Right lobe of liver (tissue), 6 donors: Measurements from ENCODE around the gene KRTAP24-1. TPM values are rescaled to one million over a fixed set of nuclear protein-coding genes. Genes with fewer than 3 reads are reported as not detected.

ENCODE experiments used
- ATAC-seq, 4 donors: fragments of 200-7000 bp; cut with Tn5 transposase; one replicate each; pipeline ENCODE4 v1.9.1; 2020; ENCODE audit warnings: mild to moderate bottlenecking in 4 of 4, moderate library complexity in 4 of 4
- DNase-seq, 3 donors: peaks; one replicate each; pipeline ENCODE4 v3.0.0-alpha.2; 2020
- H3K27ac ChIP-seq, 3 donors: fragments of 200-600 bp; one replicate each; pipeline ENCODE4 v1.8.0; 2022
- H3K27me3 ChIP-seq, 2 donors: fragments of 200-600 bp; one replicate each; pipeline ENCODE4 v1.8.0; 2022
- H3K36me3 ChIP-seq, 4 donors: fragments of 200-600 bp; sonication (generic) in 1 of 4; one replicate each; pipeline versions ENCODE4 v1.5.1 to v1.8.0; 2017 to 2022; ENCODE audit warnings: control low read depth in 1 of 4
- H3K4me1 ChIP-seq, 4 donors: fragments of 200-600 bp; sonication (generic) in 1 of 4; one replicate each; pipeline versions ENCODE4 v1.5.1 to v1.8.0; 2017 to 2022; ENCODE audit warnings: control low read depth in 1 of 4
- H3K4me3 ChIP-seq, 3 donors: fragments of 200-600 bp; one replicate each; pipeline ENCODE4 v1.8.0; 2022
- H3K9me3 ChIP-seq, 4 donors: fragments of 200-600 bp; sonication (generic) in 1 of 4; one replicate each; pipeline versions ENCODE4 v1.5.1 to v1.8.0; 2017 to 2022; ENCODE audit warnings: control low read depth in 1 of 4
- CTCF ChIP-seq, 4 donors: fragments of 200-600 bp in 3 of 4; fragments of 450-650 bp in 1 of 4; IDR thresholded peaks; one replicate each; pipeline versions ENCODE4 v1.5.1 to v1.8.0; 2016 to 2022; ENCODE audit warnings: antibody characterized with exemption in 4 of 4, mild to moderate bottlenecking in 2 of 4
- POLR2A ChIP-seq: fragments of 450-650 bp; IDR thresholded peaks from one replicate; pipeline ENCODE4 v1.6.1; 2017; ENCODE audit warnings: antibody characterized with exemption, mild to moderate bottlenecking
- WGBS: methylation state at CpG from one replicate; pipeline ENCODE4 v1.1.6; 2018; ENCODE audit warnings: low coverage, low lambda C conversion rate; ENCODE audit not compliant: insufficient coverage; ENCODE audit errors: missing lambda C conversion rate; 5-methylcytosine and 5-hydroxymethylcytosine counted together
- intact Hi-C, 2 donors: fragments of 100-400 bp; cut with DNase I; formaldehyde crosslinking; loops; one replicate each; pipeline versions ENCODE4 v1.11.2 to v1.14.1; 2022
- total RNA-seq, 6 experiments: library from RNA; depleted of rRNA in 2 of 6; stranded (reverse); fragments of >200 nt in 2 of 6; fragmentation: NEBNext Ultra II Directional in 3 of 6; extraction: Animal tissue kit (Norgen Biotek cat#: 25700) in 3 of 6; gene quantifications; one replicate each; pipeline versions ENCODE4 v1.1.0 to v1.2.4, GENCODE V29; 2016 to 2023
- donor health status: DM: no; HTN: yes; CAD: no.
- donor health status: DM: no; HTN: no; CAD: no.
- donor health status: DM: no; HTN: no; CAD: no.
- donor health status: DM: no; HTN: yes; CAD: no.
- donor health status: DM: no; HTN: yes; CAD: no.

Gene KRTAP24-1
- total RNA-seq, 6 experiments from 2014 or later = not detected

DNA sequence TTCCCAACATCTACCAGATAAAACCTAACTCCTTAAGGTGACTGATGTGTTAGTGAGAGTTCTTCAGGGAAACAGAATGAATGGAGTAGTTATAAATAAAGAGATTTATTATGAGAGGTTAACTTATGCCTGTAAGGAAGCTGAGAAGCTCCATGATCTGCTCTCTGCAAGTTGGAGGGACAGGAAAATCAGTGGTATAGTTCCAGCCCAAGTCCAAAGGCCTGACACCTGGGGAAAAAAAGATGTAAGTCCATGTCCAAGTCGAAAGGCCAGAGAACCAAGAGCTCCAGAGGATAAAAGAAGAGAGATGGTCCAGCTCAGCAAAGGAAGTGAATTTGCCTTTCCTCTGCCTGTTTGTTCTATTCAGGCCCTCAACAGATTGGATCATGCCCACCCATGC lies 27.1 kb downstream of the KRTAP24-1 start:
- Histone ChIP-seq H3K27ac (no peak overlapping the region), H3K36me3 (no peaks in the 10 kb centered on the region), H3K4me3 (no peak overlapping the region), H3K4me1 (no peaks in the 10 kb centered on the region), H3K27me3 (no peaks in the 10 kb centered on the region), H3K9me3 (no peaks in the 10 kb centered on the region)
- intact Hi-C loops = no loop called here
- ATAC-seq (no peak), DNase-seq (no peak)
- no peak for TF ChIP-seq POLR2A
- TF ChIP-seq CTCF (IDR thresholded peaks at IDR 0.05) = no peak
- WGBS = 53% methylated on average over 1 of the region's 1 CpG

GRCh38 chr21:30251781-30252180 lies 31.0 kb downstream of the KRTAP24-1 start:
- TF ChIP-seq POLR2A = no peak
- TF ChIP-seq CTCF (IDR thresholded peaks at IDR 0.05) = no peak
- Histone ChIP-seq H3K4me3 (no peak overlapping the region), H3K27me3 (no peaks in the 10 kb centered on the region), H3K27ac (no peak overlapping the region), H3K36me3 (no peaks in the 10 kb centered on the region), H3K4me1 (no peaks in the 10 kb centered on the region), H3K9me3 (no peaks in the 10 kb centered on the region)
- ATAC-seq = no peak
- 25% methylated on average over 1 of the region's 1 CpG for WGBS
- intact Hi-C loops = no loop called here
- no peak for DNase-seq

- TF ChIP-seq CTCF (IDR thresholded peaks at IDR 0.05) (no peak), POLR2A (no peak)
- WGBS = 37% methylated on average over 3 of the region's 3 CpGs
- Histone ChIP-seq H3K36me3 (no peaks in the 10 kb centered on the region), H3K4me1 (no peaks in the 10 kb centered on the region), H3K9me3 (no peaks in the 10 kb centered on the region), H3K4me3 (no peak overlapping the region), H3K27ac (no peak overlapping the region), H3K27me3 (no peaks in the 10 kb centered on the region)
- DNase-seq = no peak
- intact Hi-C loops = no loop called here
- ATAC-seq = no peak
These were observed 32.8 kb downstream of the KRTAP24-1 start for GRCh38 chr21:30249936-30250335.

DNA sequence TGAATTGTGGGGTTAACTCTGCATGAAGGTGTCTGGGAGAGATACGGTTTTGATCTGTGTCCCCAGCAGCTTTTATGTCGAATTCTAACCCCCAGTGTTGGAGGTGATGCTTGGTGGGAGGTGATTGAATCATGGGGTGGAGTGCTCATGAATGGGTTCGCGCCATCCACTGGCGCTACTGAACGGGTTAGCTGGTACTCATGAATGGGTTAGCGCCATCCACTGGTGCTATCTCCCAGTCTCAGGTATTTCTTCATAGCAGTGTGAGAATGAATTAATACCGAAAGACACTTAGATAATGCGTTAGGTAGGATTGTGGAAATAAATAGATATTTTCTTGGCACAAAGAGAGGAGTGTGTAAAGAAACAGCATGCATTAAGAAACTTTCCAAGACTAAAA lies 33.9 kb downstream of the KRTAP24-1 start:
- TF ChIP-seq POLR2A = no peak
- TF ChIP-seq CTCF (IDR thresholded peaks at IDR 0.05) = no peak
- Histone ChIP-seq H3K4me3 (no peak overlapping the region), H3K4me1 (no peaks in the 10 kb centered on the region), H3K27me3 (no peaks in the 10 kb centered on the region), H3K27ac (no peak overlapping the region), H3K9me3 (no peaks in the 10 kb centered on the region), H3K36me3 (no peaks in the 10 kb centered on the region)
- no peak for ATAC-seq
- intact Hi-C loops = no loop called here
- no peak for DNase-seq
- 62% methylated on average over 8 of the region's 9 CpGs for WGBS

DNA sequence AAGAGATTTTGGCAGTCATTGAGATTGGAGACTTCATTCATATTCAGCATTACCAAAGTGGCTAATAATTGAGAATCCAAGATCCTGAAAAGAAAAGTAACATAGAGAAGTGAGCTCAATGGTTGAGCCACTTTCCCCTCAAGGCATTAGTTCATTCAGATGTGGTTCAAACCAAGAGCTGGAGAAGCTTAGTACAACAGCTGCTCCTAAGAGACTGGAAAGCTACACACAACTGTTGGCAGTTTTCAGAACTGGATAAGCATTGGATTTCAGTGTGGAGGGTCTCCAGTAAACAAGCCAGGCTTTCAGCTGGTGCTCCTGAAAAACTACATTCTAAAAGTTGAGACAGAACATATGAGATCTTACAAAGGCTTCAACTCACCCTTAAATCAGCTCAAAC lies 37.7 kb downstream of the KRTAP24-1 start:
- Histone ChIP-seq H3K4me1 (no peaks in the 10 kb centered on the region), H3K4me3 (no peak overlapping the region), H3K27me3 (no peaks in the 10 kb centered on the region), H3K27ac (no peak overlapping the region), H3K36me3 (no peaks in the 10 kb centered on the region), H3K9me3 (no peaks in the 10 kb centered on the region)
- TF ChIP-seq CTCF (IDR thresholded peaks at IDR 0.05) = no peak
- TF ChIP-seq POLR2A = no peak
- ATAC-seq (no peak), DNase-seq (no peak)
- intact Hi-C loops = no loop called here
